Transverse colon (tissue), 4 donors: Measurements from ENCODE around the gene CRYAB.

Experiments
- CTCF ChIP-seq, 5 experiments: fragments of 200-600 bp in 3 of 5; fragments of 450-650 bp in 2 of 5; sonication (generic) in 3 of 5; IDR thresholded peaks; 1 replicate in 2 of 5; 2 replicates in 3 of 5; pipeline ENCODE4 v1.5.1; 2016 to 2017; ENCODE audit warnings: antibody characterized with exemption in 5 of 5, inconsistent platforms in 3 of 5, mild to moderate bottlenecking in 2 of 5, moderate library complexity in 1 of 5
- POLR2A ChIP-seq: fragments of 450-650 bp; IDR thresholded peaks from one replicate; pipeline ENCODE4 v1.6.1; 2016; ENCODE audit warnings: antibody characterized with exemption, mild to moderate bottlenecking, moderate library complexity
- POLR2AphosphoS5 ChIP-seq, 3 donors: sonication (generic); formaldehyde crosslinking; IDR thresholded peaks; one replicate each; pipeline ENCODE4 v1.6.1; 2016; ENCODE audit warnings: antibody characterized with exemption in 3 of 3

GRCh38 chr11:111942829-111943228 is 31.3 kb upstream of the CRYAB start:
- TF ChIP-seq CTCF (IDR thresholded peaks at IDR 0.05) (no peak), POLR2AphosphoS5 (IDR thresholded peaks at IDR 0.05) (no peak), POLR2A (no peak)
